ENCODE data around the gene HCN3.
A peak's percentile ranks its signal among the peaks of the same experiment; 100 is the strongest.

HCN3 gene

GRCh38 chr1:155324037-155324716 is 46.9 kb downstream of the HCN3 start:
- ChIA-PET CTCF (interaction anchor here (0.6 to 13.1 kb wide), 19 partner anchors 11 to 216 kb away, joined by 3 to 253 read pairs (median 5); partner anchors contain the start of genes CLK2, ENTREP3 and HCN3), POLR2A (interaction anchor here (0.8 to 2.3 kb wide), 5 partner anchors 16 to 239 kb away, joined by 3 to 11 read pairs (median 5); partner anchors contain the start of genes ASH1L, CLK2 and FDPS)
- peak; percentile 70 for DNase-seq (ENCODE audit: low read depth, low spot score)
- TF ChIP-seq CTCF (IDR thresholded peaks at IDR 0.05; ENCODE audit: insufficient read depth, low read length, missing control alignments) = no peak
- H3K4me3 ChIP-seq (ENCODE audit: low read depth, low read length) = peak overlapping the region; percentile 84

GRCh38 chr1:155324717-155325602 is 47.7 kb downstream of the HCN3 start:
- no peak for DNase-seq (ENCODE audit: low read depth, low spot score)
- ChIA-PET POLR2A (interaction anchor here (2.2 to 2.3 kb wide), 2 partner anchors 17 to 52 kb away, joined by 9 to 11 read pairs; partner anchors contain the start of genes CLK2 and FDPS), CTCF (interaction anchor here (0.6 to 13.1 kb wide), 6 partner anchors 9 to 73 kb away, joined by 3 to 253 read pairs (median 4); partner anchors contain the start of gene ENTREP3)
- peak overlapping the region; percentile 84 for H3K4me3 ChIP-seq (ENCODE audit: low read depth, low read length)
- peak; percentile 64 for TF ChIP-seq CTCF (IDR thresholded peaks at IDR 0.05; ENCODE audit: insufficient read depth, low read length, missing control alignments)

GRCh38 chr1:155325603-155325893 is 48.3 kb downstream of the HCN3 start:
- DNase-seq (ENCODE audit: low read depth, low spot score) = no peak
- ChIA-PET POLR2A (no interaction called here), CTCF (interaction anchor here (0.6 to 13.1 kb wide), 5 partner anchors 9 to 117 kb away, joined by 3 to 253 read pairs (median 3); partner anchors contain the start of genes ENTREP3 and MTX1)
- peak overlapping the region; percentile 84 for H3K4me3 ChIP-seq (ENCODE audit: low read depth, low read length)
- no peak for TF ChIP-seq CTCF (IDR thresholded peaks at IDR 0.05; ENCODE audit: insufficient read depth, low read length, missing control alignments)

GRCh38 chr1:155326020-155326526 is 48.8 kb downstream of the HCN3 start:
- no peak for DNase-seq (ENCODE audit: low read depth, low spot score)
- ChIA-PET POLR2A (no interaction called here), CTCF (interaction anchor here (0.6 to 13.1 kb wide), 5 partner anchors 18 to 118 kb away, joined by 3 to 253 read pairs (median 3); partner anchors contain the start of genes ENTREP3 and MTX1)
- TF ChIP-seq CTCF (IDR thresholded peaks at IDR 0.05; ENCODE audit: insufficient read depth, low read length, missing control alignments) = no peak
- no peak overlapping the region; the same call in 1 of the 2 replicates for H3K4me3 ChIP-seq (ENCODE audit: low read depth, low read length)

GRCh38 chr1:155326631-155327037 is 49.4 kb downstream of the HCN3 start:
- ChIA-PET POLR2A (no interaction called here), CTCF (interaction anchor here (1.0 to 13.1 kb wide), 3 partner anchors 9 to 74 kb away, joined by 3 to 253 read pairs (median 3); partner anchors contain the start of gene ENTREP3)
- no peak for TF ChIP-seq CTCF (IDR thresholded peaks at IDR 0.05; ENCODE audit: insufficient read depth, low read length, missing control alignments)
- H3K4me3 ChIP-seq (ENCODE audit: low read depth, low read length) = no peak overlapping the region
- DNase-seq (ENCODE audit: low read depth, low spot score) = no peak
